Ovary (tissue), 3 donors: ENCODE data around the gene TYMS.

Experiments
- EP300 ChIP-seq: sonication (generic); formaldehyde crosslinking; IDR thresholded peaks from one replicate; pipeline ENCODE4 v1.6.1; 2017; ENCODE audit warnings: antibody characterized with exemption
- POLR2A ChIP-seq: fragments of 450-650 bp; IDR thresholded peaks from one replicate; pipeline ENCODE4 v1.6.1; 2017; ENCODE audit warnings: antibody characterized with exemption, mild to moderate bottlenecking, moderate library complexity
- TF ChIP-seq, protein P1 (sequence below), 3 donors: fragments of 450-650 bp in 2 of 3; fragments of 200-600 bp in 1 of 3; IDR thresholded peaks; one replicate each; pipeline versions ENCODE4 v1.5.1 to v1.8.0; 2016 to 2022; ENCODE audit warnings: antibody characterized with exemption in 3 of 3, mild to moderate bottlenecking in 1 of 3
- donor health status: DM: no; HTN: no; CAD: no.

DNA sequence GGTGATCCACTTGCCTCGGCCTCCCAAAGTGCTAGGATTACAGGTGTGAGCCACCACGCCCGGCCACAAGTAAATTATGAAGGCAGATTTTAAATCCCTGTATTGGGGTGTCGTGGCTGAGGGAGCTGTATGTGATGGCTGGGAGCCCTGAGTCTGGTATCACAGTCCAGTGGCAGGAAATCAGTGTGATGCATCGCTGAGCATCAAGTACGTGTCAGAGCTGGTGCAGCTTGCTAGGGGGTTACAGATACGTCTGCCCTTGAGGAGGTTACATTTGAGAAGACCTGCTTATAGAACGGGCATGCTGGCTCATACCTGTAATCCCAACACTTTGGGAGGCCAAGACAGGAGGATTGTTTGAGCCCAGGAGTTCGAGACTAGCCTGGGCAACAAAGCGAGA, 50.6 kb downstream of the TYMS start:
- TF ChIP-seq, protein P1, sequence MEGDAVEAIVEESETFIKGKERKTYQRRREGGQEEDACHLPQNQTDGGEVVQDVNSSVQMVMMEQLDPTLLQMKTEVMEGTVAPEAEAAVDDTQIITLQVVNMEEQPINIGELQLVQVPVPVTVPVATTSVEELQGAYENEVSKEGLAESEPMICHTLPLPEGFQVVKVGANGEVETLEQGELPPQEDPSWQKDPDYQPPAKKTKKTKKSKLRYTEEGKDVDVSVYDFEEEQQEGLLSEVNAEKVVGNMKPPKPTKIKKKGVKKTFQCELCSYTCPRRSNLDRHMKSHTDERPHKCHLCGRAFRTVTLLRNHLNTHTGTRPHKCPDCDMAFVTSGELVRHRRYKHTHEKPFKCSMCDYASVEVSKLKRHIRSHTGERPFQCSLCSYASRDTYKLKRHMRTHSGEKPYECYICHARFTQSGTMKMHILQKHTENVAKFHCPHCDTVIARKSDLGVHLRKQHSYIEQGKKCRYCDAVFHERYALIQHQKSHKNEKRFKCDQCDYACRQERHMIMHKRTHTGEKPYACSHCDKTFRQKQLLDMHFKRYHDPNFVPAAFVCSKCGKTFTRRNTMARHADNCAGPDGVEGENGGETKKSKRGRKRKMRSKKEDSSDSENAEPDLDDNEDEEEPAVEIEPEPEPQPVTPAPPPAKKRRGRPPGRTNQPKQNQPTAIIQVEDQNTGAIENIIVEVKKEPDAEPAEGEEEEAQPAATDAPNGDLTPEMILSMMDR (IDR thresholded peaks at IDR 0.05), result no peak
- TF ChIP-seq EP300, result no peak
- TF ChIP-seq POLR2A, result no peak
